Measurements from ENCODE around the gene MYOCOS.
A peak's percentile ranks its signal among the peaks of the same experiment; 100 is the strongest.

Gene MYOCOS

GRCh38 chr1:171585715-171586114 lies 36.3 kb upstream of the MYOCOS start:
- DNase-seq: no peak
- Histone ChIP-seq H3K4me3 (ENCODE audit: low read depth, low read length) (no peak overlapping the region), H3K27me3 (replicated peaks) (no peaks in the 10 kb centered on the region), H3K36me3 (replicated peaks) (peaks cover 56% of the 10 kb centered on the region), H3K27ac (no peak overlapping the region)
- TF ChIP-seq CTCF (IDR thresholded peaks at IDR 0.05; ENCODE audit: low read depth, low read length, missing control alignments): no peak
- in situ Hi-C loops (cut with HindIII; ENCODE audit: low pct_ligation_motif_present, low sequenced_read_pairs): no loop called here

GRCh38 chr1:171588230-171588629 lies 33.8 kb upstream of the MYOCOS start:
- in situ Hi-C loops (cut with HindIII; ENCODE audit: low pct_ligation_motif_present, low sequenced_read_pairs): no loop called here
- no peak for TF ChIP-seq CTCF (IDR thresholded peaks at IDR 0.05; ENCODE audit: low read depth, low read length, missing control alignments)

DNA sequence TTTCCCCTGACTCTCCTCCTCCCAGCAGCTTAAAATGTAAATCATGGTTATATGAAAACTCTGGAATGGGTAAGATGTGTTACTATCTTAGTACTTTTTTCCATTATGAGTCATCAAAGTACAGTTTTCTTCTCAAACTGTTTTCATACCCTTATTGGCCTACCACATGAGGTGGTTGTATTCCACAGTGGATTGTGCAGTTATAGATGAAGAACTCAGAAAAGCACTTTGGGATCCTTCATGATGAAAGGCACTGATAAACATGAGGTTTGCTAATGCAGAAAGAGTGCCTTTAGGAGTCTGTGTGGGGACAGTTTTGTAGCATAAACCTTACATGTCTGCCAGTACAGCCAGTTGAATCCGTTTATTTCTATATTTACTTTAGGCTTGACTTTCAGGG lies 32.0 kb upstream of the MYOCOS start:
- no peak overlapping the region for H3K27ac ChIP-seq
- no peaks in the 10 kb centered on the region for H3K27me3 ChIP-seq (replicated peaks)
- peaks cover 52% of the 10 kb centered on the region for H3K36me3 ChIP-seq (replicated peaks)
- no peak overlapping the region for H3K4me3 ChIP-seq (ENCODE audit: low read depth, low read length)
- in situ Hi-C loops (cut with HindIII; ENCODE audit: low pct_ligation_motif_present, low sequenced_read_pairs): no loop called here
- DNase-seq: peak; percentile 12
- TF ChIP-seq CTCF (IDR thresholded peaks at IDR 0.05; ENCODE audit: low read depth, low read length, missing control alignments): no peak

More at GRCh38 chr1:171588230-171588629, 33.8 kb upstream of the MYOCOS start:
- H3K27me3 ChIP-seq (replicated peaks): no peaks in the 10 kb centered on the region
- no peak overlapping the region for H3K4me3 ChIP-seq (ENCODE audit: low read depth, low read length)
- DNase-seq: no peak
- H3K27ac ChIP-seq: no peak overlapping the region
- H3K36me3 ChIP-seq (replicated peaks): peaks cover 60% of the 10 kb centered on the region

DNA sequence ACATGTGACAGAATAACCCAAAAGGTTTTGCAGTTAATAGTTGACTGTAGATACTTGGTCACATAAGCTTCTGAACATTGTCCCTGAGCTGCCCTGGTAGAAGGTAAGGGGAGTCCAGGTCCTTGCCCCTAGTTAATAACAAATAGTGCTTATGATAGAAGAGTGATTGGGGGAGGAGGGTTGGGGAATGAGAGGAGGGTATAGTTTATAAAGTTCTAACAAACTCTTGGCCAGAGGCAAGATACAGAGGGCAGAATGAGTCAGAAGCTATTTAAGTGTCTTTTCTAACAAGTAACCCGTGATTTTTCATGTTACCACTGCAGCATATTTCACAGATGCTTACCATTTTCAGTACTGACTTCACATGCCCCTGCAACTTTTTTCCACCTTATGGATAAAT lies 26.7 kb upstream of the MYOCOS start:
- H3K27ac ChIP-seq: no peak overlapping the region
- H3K36me3 ChIP-seq (replicated peaks): peaks cover 27% of the 10 kb centered on the region
- in situ Hi-C loops (cut with HindIII; ENCODE audit: low pct_ligation_motif_present, low sequenced_read_pairs): no loop called here
- no peak for DNase-seq
- H3K27me3 ChIP-seq (replicated peaks): no peaks in the 10 kb centered on the region
- TF ChIP-seq CTCF (IDR thresholded peaks at IDR 0.05; ENCODE audit: low read depth, low read length, missing control alignments): no peak
- no peak overlapping the region for H3K4me3 ChIP-seq (ENCODE audit: low read depth, low read length)

DNA sequence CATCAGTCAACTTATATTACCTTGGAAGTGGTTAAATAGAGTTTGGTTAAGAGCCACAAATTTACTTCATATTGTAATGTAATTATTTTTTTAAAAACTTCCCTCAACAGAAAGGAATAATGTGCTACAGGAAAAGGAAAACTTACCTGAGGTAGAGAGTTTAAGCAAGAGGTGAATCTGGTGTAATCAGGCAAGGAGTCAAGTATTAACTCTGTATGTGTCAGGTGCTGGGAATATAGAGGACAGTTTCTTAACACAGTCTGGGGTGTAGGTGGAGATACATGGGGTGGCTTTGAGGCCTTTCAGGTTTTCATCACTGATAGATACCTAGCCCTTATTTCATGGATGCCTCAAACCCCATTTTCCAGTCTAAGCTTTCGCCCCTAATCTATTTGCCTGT lies 25.9 kb upstream of the MYOCOS start:
- in situ Hi-C loops (cut with HindIII; ENCODE audit: low pct_ligation_motif_present, low sequenced_read_pairs): no loop called here
- Histone ChIP-seq H3K36me3 (replicated peaks) (peaks cover 22% of the 10 kb centered on the region), H3K27me3 (replicated peaks) (no peaks in the 10 kb centered on the region), H3K4me3 (ENCODE audit: low read depth, low read length) (no peak overlapping the region), H3K27ac (no peak overlapping the region)
- DNase-seq: no peak
- TF ChIP-seq CTCF (IDR thresholded peaks at IDR 0.05; ENCODE audit: low read depth, low read length, missing control alignments): no peak

DNA sequence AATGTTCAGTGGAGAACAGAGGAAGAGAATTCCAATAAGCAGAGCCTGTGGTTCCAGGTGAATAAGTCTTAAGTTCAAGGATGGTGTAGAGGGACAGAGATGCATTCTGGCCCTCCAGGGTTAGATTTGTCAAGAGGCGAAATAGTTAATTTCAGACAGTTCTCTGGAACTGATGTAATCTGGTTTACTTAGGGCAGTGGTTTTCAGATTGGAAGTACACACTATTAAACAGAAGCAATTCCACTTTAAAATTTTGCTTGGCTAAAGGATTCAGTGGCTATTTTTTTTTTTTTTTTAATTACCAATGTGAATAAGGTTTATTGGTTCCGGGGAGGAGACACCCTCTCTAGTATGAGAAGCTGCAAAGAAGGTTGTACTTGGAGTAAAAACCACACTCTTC lies 25.3 kb upstream of the MYOCOS start:
- Histone ChIP-seq H3K36me3 (replicated peaks) (peaks cover 18% of the 10 kb centered on the region), H3K27me3 (replicated peaks) (no peaks in the 10 kb centered on the region), H3K4me3 (ENCODE audit: low read depth, low read length) (no peak overlapping the region), H3K27ac (no peak overlapping the region)
- no peak for DNase-seq
- in situ Hi-C loops (cut with HindIII; ENCODE audit: low pct_ligation_motif_present, low sequenced_read_pairs): no loop called here
- no peak for TF ChIP-seq CTCF (IDR thresholded peaks at IDR 0.05; ENCODE audit: low read depth, low read length, missing control alignments)

All from brain microvascular endothelial cell (primary cell).